Iris pigment epithelial cell (primary cell): ENCODE results near the gene LPAR3.

Experiments
- DNase-seq: peaks from one replicate; pipeline ENCODE4 v3.0.0-alpha.2; 2011; ENCODE audit warnings: low read depth

Gene LPAR3

DNA sequence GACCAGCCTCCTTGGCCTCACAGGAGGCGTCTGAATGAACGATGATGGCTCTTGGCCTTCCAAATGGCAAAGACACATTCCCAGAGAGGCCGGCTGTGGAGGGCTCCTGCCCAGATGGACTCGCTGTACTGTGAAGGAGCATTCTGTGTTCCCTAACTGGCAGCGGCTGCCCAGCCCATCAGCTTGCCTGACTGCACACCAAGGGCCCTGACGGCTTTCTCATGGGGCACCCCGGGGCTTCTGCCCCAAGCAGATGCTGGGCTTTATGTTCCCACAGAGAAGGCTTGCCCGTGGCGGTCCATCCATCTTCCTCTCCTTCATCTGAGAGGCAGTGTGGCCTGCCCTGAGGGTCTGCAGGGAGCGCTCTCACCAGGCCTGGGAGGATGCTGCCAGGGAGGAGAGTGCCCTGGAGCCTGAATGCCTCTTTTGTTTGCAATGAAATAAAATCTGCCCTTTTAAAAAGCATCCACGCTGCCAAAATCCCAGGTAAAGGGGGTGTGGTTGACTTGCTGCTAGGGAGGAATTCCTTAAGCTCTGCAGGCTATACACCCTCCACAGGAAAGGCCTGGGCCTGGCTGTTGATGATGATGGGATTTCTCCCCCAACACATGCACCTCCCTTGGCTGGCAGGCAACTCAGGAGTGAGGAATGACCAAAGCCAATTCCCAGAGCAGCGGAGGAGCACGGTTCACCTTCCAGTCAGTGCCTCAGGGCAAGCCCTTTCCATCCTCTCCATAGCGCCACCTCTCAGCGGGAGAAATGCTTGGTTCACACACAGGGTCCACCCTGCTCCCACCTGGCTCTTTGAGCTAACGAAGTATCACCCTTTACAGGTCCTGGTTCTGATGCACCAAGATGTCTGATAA, 118.1 kb downstream of the LPAR3 start:
- DNase-seq, result no peak

DNA sequence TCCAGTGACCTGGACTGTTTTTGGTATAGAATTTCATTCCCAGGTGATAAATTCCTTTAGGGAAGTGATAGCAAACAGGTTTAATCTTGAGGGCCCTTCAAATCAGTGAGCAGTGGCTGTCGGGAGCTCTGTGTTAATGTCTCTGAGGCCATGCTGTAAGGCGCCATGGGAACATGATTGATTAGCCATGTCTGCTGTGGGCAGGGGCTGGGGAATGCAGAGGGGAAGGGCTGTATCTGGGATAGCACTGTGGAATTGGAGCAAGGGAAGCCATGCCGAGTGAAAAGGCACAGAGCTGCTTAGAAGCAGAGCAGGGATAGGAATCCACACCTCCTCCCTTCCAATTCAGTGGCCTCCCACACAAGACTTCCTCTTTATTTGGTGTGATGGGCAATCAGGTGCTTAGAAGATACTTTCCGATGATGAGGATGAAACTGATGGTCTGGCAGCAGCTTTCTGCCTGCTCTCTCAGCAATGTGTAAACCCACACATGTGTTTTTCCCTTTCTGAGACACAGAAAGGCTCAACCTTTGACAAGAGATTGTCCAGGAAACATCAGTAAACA, 119.0 kb downstream of the LPAR3 start:
- no peak for DNase-seq

DNA sequence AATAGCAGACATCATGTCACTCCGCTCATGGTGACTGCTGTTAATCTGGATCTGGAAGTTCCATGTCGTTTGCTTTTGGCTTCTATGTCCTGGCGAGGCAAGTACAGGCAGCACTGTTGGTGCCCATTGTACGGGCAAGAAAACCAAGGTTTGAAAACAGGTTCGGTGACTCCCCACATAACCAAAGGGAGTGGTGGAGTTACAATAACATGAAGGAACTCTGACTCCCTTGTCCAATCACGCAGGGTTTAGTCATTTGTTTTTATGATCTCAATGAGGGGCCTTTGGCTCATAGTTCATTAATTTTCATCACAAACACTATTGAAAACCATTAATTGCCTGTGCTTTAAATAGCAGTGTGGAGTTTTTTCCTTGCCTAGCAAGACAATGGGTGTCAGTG, 119.8 kb downstream of the LPAR3 start:
- no peak for DNase-seq

DNA sequence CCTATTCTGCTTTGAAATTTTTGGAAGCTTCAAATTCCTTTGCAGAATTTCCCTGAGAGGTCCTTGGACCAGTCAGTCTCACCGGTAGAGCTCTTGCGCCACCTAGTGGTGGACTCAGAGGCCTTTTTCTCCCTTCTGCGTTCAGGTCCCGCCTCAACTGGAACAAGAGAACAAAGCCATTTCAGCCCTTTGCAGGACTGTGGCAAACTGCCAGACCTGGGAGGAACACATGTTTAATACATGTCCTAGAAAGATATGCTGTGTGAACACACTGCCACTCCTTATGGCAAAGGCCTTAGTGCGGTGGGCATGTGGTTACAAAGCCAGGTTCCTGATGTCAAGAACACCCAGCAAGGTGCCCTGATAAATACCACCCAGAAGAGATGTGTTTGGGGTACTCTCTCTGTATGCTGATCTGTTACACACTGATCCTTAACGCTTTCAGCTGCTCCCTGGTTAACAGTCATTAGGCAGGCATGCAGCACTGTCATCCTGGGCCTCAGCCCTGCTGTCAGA, 120.5 kb downstream of the LPAR3 start:
- DNase-seq, result peak; percentile 76

DNA sequence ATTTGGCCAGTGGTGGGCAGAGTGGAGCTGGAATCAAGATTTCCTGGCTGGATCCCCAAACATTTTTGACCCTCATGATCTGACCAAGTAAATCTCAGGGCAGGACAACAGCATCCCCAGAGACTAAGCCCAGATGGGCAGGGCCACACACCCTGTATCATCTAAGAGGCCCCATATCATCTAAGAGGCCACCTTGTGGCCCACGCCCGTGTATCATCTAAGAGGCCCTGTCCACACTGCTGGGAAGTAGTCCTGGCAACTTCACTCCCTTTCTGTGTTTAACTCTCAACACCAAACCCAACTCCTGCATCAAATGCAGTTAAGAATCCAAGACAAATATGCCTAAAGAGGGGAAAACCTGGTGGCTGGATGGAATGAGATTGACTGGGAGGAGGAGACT, 121.1 kb downstream of the LPAR3 start:
- DNase-seq, result no peak

DNA sequence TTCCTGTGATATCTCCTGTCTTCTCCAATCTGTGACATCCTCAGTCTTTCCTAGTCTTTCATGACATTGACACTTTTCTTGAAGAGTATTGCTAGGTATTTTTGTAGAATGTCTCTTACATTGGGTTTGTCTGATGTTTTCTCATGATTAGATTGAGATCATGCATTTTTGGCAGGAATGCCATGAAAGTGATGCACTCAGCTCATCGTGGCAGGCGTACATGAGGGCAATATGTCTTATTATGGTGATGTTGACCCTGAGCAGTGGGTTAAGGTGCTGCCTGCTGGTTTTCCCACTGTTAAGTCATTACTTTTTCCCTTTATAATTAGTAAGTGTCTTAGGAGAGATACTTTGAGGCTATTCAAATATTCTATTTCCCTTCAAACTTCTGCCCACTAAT, 122.5 kb downstream of the LPAR3 start:
- DNase-seq, result no peak

DNA sequence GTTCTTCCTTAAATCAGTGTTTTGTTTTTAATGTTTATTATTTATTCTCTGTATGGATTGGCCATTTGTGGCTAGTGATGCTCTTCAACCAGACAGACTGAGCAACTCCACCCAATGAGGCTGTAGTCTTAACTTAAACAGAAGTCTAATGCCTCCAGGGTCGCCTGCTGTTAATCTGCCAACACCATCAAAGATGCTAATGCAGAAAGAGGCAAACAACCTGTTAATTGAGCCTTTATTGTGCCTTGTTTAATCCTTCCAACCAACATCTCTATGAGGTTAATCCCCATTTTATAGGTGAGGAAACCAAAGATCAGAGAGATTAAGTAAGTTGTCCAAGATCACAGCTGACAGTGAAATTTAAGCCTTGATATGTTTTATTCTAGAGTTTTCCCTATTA, 123.4 kb downstream of the LPAR3 start:
- DNase-seq, result no peak

DNA sequence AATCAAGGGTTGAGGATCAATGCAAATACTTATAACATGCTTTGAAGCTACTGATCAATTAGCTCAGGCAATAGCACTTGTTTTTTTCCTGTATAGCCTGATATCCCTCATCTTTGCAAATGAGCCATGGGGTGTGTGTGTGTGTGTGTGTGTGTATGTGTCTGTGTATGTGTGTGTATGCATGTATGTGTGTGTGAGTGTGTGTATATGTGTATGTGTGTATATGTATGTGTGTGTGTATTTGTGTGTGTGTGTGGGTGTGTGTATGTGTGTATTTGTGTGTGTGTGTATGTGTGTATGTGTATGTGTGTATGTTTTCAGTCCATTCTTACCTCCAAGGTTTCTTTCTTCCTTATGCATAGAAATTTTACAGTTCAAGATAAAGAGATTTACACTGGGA, 124.4 kb downstream of the LPAR3 start:
- no peak for DNase-seq

DNA sequence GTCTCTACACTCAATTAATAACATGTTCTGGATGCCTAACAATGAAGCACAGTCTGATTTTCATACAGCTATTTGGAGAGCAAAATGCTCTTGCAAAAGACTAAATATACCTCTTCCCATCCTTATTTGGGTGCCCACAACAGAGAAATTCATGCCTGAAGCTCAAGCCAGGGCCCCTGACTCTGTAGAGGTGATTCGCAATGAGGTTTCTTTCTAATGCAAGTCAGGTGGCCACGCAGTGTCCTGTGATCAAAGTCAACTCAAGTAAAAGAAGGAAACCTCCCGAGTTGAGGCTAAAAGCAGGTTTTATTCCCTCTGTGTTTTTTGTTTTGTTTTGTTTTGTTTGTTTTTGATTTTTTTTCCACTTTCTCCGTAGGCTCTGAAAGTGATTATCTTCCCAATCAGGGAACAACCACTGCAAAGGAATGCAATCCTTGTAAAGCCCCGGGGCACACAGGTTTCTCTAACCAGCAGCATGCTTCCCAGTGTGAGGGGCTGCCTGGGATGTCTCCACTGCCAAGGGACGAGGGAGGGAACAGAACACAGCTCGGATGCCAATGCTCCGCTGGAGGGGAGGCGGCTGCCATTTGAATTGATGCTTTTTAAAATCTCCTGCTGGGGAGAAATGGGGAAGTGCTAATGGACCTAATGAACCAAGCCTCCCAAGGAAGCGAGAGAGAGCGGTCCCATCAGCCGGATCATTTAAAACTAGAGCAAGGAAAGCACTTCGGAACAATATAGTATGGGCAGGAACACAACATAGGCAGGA, 128.9 kb downstream of the LPAR3 start:
- no peak for DNase-seq

DNA sequence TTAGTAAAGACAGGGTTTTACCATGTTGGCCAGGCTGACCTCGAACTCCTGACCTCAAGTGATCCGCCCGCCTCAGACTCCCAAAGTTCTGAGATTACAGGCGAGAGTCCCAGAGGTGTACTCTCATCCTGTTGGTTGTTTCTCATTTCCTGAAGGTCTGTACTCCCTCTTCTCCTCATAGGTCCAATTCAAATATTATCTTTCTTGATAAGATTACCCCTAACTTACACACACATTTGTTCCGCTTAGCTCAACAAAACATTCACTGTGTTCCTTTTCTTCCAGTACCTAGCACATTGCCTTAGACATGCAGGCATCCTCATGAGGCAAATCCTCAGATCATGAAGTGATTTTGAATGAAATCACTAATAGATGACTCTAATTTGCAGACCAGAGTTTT, 130.3 kb downstream of the LPAR3 start:
- no peak for DNase-seq
